Pons (tissue), 1 donor: ENCODE data around the gene HOXD10.

Experiments used
- DNase-seq: peaks from one replicate; pipeline ENCODE4 v3.0.0-alpha.2; 2016; ENCODE audit warnings: low spot score

The HOXD10 gene

GRCh38 chr2:176151442-176152287 lies 35.1 kb downstream of the HOXD10 start, which contains the start of gene HOXD4:
Gene HOXD4, plus strand, starts transcription at chr2:176151550. Its CDS starts 84 bp downstream, at chr2:176151634.
- DNase-seq, result peak; percentile 54

GRCh38 chr2:176152350-176153181 lies 36.0 kb downstream of the HOXD10 start:
- no peak for DNase-seq

GRCh38 chr2:176154576-176155252 lies 38.1 kb downstream of the HOXD10 start:
- DNase-seq, result no peak

GRCh38 chr2:176155356-176156044 lies 38.9 kb downstream of the HOXD10 start:
- DNase-seq, result no peak

GRCh38 chr2:176156301-176156806 lies 39.8 kb downstream of the HOXD10 start:
- no peak for DNase-seq

- no peak for DNase-seq
These were observed 40.4 kb downstream of the HOXD10 start, which contains the start of gene HOXD3 for GRCh38 chr2:176156807-176157498. Gene HOXD3, plus strand, starts transcription at chr2:176157307. Its CDS starts 11,808 bp downstream, at chr2:176169115.

- DNase-seq, result no peak
These were observed 41.1 kb downstream of the HOXD10 start for GRCh38 chr2:176157499-176158185.

- no peak for DNase-seq
These were observed 41.6 kb downstream of the HOXD10 start for GRCh38 chr2:176158186-176158591.

- no peak for DNase-seq
These were observed 42.5 kb downstream of the HOXD10 start for GRCh38 chr2:176158855-176159662.

GRCh38 chr2:176159663-176160250 lies 43.2 kb downstream of the HOXD10 start:
- no peak for DNase-seq

GRCh38 chr2:176160251-176160985 lies 43.8 kb downstream of the HOXD10 start:
- no peak for DNase-seq

- DNase-seq, result no peak
These were observed 44.6 kb downstream of the HOXD10 start for GRCh38 chr2:176160986-176161824.

GRCh38 chr2:176161825-176162626 lies 45.4 kb downstream of the HOXD10 start:
- no peak for DNase-seq

GRCh38 chr2:176162911-176163671 lies 46.5 kb downstream of the HOXD10 start:
- DNase-seq, result no peak

GRCh38 chr2:176163672-176164056 lies 47.1 kb downstream of the HOXD10 start:
- DNase-seq, result no peak

GRCh38 chr2:176164201-176164600 lies 47.6 kb downstream of the HOXD10 start:
- DNase-seq, result no peak
